NCI-H1417 (cell line): ENCODE data around the gene VPS37B.
"Not testable (repeated sequence)": the region's sequence is repeated elsewhere in the genome, so short reads cannot be mapped to it uniquely, and the experiment has no call there.

Experiments used
- DNase-seq, 3 experiments: peaks; one replicate each; lab custom pipeline; 2025; lab: John Stamatoyannopoulos, UW

VPS37B gene, protein sequence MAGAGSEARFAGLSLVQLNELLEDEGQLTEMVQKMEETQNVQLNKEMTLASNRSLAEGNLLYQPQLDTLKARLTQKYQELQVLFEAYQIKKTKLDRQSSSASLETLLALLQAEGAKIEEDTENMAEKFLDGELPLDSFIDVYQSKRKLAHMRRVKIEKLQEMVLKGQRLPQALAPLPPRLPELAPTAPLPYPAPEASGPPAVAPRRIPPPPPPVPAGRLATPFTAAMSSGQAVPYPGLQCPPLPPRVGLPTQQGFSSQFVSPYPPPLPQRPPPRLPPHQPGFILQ

DNA sequence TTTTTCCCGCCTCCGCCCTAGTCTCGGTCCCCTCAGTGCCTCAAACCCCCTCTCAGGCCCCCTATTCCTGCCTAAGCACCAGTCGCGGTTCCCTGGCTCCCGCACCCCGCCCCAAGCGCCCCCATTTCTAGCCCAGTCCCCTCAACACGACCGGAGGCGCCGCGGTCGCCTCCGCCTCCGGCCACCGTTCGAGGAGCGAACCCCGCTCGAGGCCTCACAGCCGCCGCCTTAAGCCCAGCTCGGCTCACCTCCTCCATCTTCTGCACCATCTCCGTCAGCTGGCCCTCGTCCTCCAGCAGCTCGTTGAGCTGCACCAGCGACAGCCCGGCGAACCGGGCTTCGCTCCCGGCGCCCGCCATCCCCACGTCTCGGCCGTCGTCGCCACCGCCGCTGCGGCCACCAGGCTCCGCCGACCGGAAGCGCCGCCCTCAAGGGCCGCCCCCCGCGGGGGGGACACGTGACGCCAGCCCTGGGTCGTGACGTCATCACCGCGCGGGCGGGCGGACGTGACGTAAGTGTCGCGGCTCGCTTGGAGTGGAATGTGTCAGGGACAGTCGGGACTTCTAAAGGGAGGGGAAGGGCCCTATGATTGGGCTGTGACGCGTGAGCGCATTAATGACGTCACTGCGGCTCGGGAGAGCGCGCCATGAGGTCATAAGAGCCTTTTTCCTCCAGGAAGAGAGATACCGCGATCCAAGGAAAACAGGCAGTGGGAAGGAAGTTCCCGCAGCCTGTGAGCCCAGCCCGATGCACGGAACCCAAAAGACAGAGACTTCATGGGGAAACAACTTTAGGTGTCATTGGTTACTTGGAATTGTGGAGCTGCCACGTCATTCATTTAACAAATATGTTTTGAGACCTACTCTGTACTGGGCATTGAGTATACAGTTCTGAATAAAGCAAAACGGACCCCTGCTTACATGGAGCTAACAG, at the start of gene VPS37B:
Gene VPS37B, minus strand, starts transcription at position 421 of the 933 bp plus-strand sequence. Its CDS starts 62 bp downstream, at position 359.
- peak; percentile 88 to 92 (median 91) for DNase-seq

DNA sequence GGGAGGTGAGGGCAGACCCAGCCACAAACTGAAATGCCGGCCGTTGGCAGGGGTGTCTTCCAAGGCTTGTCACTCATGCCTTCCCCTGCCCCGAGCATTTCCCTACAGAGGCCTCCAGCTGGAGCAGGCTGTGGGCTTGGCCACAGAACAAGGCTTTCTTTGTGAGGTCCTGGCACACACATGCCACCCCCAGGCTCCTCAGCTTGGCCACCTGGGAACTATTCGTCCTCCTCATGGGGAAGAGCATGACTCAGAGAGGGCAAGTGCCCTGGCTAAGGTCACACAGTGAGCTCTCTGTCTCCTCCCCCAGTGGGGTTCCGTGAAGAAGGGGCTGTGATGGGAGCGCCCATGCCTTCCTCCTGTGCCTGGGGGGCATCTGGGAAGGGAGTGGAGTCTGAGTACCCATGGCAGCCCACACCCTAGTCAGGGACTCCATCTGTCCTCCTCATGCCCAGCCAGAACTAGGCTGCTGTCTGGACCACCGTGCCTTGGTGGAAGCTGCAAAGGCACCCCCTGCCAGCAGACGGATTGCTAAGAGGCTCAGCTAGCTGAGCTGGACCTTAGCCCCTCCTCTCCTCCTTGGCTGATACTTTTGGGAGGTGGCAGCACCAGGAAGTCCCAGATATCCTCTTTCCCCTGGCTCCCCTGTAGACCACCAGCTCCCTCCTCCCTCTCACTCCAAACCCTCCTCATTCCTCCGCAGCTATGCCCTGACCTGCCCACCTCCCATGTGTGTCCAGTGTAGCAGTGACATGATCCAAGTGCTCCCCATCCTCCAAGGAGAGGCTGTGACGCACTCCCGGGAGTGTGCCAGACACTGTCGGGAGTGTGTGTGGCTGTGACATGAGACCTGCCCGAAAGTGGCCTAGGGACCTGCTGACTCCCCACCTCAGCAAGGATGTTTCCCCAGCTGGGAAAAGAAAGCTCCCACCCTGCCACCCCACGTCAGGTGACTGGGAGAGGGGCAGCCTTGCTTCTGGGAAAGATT, 49.0 kb upstream of the VPS37B start:
- no peak for DNase-seq

DNA sequence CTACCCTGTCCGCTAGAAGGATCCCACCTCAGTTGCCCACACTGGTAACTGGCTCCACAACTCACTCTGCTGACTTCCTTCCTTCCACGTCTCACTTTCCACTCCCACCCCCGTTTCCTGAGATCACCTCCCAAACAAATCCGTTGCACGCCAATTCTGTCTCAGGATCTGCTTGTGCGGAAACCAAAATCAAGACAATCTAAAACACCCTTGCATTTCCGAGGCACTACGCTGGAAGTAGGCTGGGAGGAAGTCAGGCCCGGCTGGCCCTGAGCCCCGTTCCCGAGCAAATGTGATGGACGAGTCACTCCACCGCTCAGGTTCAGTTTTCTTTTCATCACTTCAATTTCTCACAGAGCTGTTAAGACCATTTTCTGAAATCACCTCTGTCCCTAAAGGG, 47.3 kb upstream of the VPS37B start:
- no peak for DNase-seq

- no peak for DNase-seq
These were observed 46.7 kb upstream of the VPS37B start for GRCh38 chr12:122942637-122943036.

GRCh38 chr12:122941351-122941750, 45.4 kb upstream of the VPS37B start:
- DNase-seq = not testable (repeated sequence)

GRCh38 chr12:122939125-122939524, 43.2 kb upstream of the VPS37B start:
- no peak for DNase-seq

GRCh38 chr12:122937622-122938091, 41.7 kb upstream of the VPS37B start:
- DNase-seq = no peak

DNA sequence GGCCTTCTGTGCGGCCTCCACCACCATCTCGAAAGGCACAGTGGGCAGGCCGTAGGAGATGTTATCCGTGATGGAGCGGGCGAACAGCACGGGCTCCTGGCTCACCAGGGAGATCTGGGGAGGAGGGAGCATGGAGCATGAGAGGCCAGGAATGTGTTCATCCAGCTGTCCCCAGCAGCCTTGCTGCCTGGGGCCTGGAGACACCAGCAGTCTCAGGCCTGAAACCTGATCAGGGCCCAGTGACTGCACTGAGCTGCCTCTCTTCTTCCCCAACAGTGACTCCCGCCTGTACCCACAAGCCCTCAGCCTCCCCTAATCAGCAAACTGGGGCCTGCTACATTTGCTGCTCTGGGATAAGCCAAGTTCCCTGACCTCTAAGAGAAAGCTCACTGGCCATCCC, 39.4 kb upstream of the VPS37B start:
- no peak for DNase-seq

GRCh38 chr12:122934722-122935121, 38.8 kb upstream of the VPS37B start:
- no peak for DNase-seq

GRCh38 chr12:122932207-122932606, 36.3 kb upstream of the VPS37B start:
- no peak for DNase-seq

DNA sequence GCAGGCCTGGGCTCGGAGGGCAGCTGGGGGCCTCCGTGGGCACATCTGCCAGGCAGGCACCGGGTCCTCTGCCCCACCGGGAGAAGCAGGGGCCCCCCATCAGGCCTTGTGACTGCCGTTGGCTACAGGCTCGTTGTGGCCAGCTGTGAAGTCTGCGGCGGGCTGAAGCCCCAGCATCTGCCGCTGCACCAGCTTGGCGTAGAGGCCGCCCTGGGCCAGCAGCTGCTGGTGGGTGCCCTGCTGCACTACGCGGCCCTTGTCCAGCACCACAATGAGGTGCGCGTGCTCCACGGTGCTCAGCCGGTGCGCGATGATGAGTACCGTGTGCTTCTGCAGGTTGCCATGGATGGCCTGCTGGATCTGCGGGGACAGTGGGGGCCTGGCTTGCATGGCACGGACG, 33.9 kb upstream of the VPS37B start:
- DNase-seq = no peak

GRCh38 chr12:122929148-122929538, 33.2 kb upstream of the VPS37B start:
- DNase-seq = no peak

DNA sequence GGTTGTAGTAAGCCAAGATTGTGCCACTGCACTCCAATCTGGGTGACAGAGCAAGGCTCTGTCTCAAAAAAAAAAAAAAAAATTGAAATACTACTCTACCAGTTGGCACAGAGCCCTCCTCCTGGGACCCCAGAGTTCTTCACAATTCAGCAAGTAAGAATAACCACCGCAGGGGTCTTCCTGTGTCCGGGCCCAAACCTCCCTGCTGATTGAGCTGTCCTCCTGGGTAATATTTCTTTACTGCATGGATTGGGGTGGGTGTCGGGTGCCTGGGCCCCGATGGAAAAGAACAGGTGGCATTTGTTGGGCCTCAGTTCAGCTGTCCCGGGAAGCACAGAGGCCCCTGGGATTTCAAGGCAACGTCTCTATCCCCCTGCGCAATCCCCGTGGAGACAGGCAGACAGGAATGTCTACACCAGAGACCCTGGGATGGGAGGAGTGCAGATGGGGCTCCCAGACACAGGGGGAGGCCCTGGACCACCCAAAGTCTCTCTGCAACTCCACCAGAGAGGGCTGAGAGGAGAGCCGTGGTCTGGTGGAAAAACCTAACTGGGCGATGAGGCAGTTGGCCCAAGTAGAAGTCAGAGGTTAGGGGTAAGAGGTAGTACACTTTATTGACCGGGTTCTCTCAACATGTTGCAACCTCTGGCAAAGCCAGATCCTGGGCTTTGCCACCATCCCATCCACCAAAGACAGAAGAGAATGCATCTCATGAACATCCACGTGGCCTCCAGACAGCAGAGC, 32.7 kb upstream of the VPS37B start:
- DNase-seq = no peak

GRCh38 chr12:122927756-122928403, 32.0 kb upstream of the VPS37B start:
- no peak for DNase-seq

- DNase-seq = peak in 1 of 3 experiments; percentile 11
These were observed 26.0 kb upstream of the VPS37B start for GRCh38 chr12:122921917-122922316.

DNA sequence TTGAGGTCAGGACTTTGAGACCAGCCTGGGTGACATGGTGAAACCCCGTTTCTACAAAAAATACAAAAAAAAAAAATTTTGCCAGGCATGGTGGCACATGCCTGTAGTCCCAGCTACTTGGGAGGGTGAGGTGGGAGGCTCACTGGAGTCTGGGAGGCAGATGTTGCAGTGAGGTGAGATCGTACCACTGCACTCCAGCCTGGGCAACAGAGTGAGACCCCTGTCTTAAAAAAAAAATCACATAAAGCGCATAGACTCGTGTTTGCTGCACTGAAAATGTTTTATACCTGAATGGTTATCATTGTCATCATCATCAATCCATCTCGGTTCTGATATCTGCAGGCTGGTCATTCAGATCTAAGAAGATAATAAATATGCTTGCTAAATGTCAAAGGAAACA, 24.8 kb upstream of the VPS37B start:
- no peak for DNase-seq

GRCh38 chr12:122918827-122919226, 22.9 kb upstream of the VPS37B start:
- DNase-seq = no peak

DNA sequence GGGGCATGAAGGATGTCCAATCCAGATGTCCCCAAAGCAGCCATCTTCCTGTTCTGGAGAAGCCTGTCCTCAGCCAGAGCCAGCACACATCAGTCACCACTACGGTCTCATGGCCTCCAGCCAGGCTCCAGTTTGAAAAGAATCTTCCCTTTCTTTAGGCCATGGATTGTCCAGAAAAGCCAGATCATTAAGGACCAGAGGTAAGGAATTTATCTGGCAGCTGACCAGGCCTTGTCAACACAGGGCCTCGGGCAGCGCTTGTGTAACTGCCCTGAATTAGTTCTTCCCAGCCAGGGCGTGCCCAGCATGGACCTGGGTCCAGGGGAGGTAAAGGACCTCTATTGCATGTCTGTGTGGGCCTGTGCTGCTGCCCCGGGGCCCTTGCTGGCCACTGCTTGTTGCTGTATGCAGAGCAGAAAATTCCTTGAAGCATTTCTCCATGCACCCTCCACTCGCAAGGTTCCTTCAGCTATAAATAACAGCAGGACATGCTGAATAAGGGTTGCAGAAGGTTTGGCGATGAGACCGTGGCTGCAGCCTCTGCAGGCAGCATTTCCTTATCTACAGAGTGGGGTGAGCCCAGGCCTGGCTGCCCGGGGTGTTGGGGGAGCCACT, 21.7 kb upstream of the VPS37B start:
- no peak for DNase-seq

GRCh38 chr12:122909442-122910288, 13.7 kb upstream of the VPS37B start:
- DNase-seq = peak in 2 of 3 experiments; percentile 83 to 92
